GM12878 (cell line): ENCODE results near the gene PADI1. TPM values are rescaled to one million over a fixed set of nuclear protein-coding genes. Genes with fewer than 3 reads are reported as not detected.

Source experiments
- ATAC-seq: fragments of 200-7000 bp; cut with Tn5 transposase; 3 replicates; pipeline ENCODE4 v1.9.1; 2020; ENCODE audit warnings: mild to moderate bottlenecking, moderate library complexity
- BruUV-seq: library from RNA; stranded (reverse); fragments of 400-500 nt; replicated peaks from 2 replicates; lab custom pipeline; 2021; lab: Mats Ljungman, UMichigan
- CTCF ChIA-PET: fragments of 300-600 bp; sonication (Branson Sonifier 250); formaldehyde crosslinking; extraction: SDS; loops from one replicate; lab custom pipeline; 2021; ENCODE audit warnings: inconsistent platforms; lab: Yijun Ruan, JAX
- POLR2A ChIA-PET: fragments of 350-600 bp; formaldehyde crosslinking; extraction: SDS; loops from one replicate; lab custom pipeline; 2021; ENCODE audit warnings: inconsistent platforms; lab: Charles Lee
- RAD21 ChIA-PET: fragments of 300-600 bp; sonication (Branson Sonifier 250); formaldehyde crosslinking; loops from one replicate; lab custom pipeline; 2023; ENCODE audit warnings: antibody characterized with exemption; ENCODE audit not compliant: unreplicated experiment; lab: Charles Lee
- SMC1A ChIA-PET: fragments of 300-600 bp; sonication (Branson Sonifier 250); formaldehyde crosslinking; loops from one replicate; lab custom pipeline; 2023; ENCODE audit not compliant: unreplicated experiment, uncharacterized antibody; lab: Charles Lee
- DNase-seq: peaks from one replicate; pipeline ENCODE4 v3.0.0-alpha.2; 2011; ENCODE audit warnings: low read depth, low spot score
- FAIRE-seq: peaks from 3 replicates; lab custom pipeline; 2011; peaks lifted over from hg19 to GRCh38; lab: Jason Lieb, UNC
- H2AFZ ChIP-seq: 2 replicates; pipeline ENCODE4 v1.6.0; 2011; ENCODE audit warnings: low read depth, low read length, control low read depth; ENCODE audit not compliant: control insufficient read depth
- H3K27ac ChIP-seq: 2 replicates; pipeline ENCODE4 v1.5.1; 2011; ENCODE audit warnings: control low read depth; ENCODE audit not compliant: control insufficient read depth, insufficient read depth
- H3K27me3 ChIP-seq, 2 experiments: replicated peaks in 1 of 2; 2 replicates each; pipeline versions ENCODE4 v1.6.0 to v1.6.1; 2011; ENCODE audit warnings: low read length in 1 of 2; ENCODE audit not compliant: control insufficient read depth in 2 of 2, insufficient read depth in 2 of 2
- H3K36me3 ChIP-seq, 2 experiments: 2 replicates each; pipeline ENCODE4 v1.5.1; 2011; ENCODE audit warnings: low read length in 1 of 2; ENCODE audit not compliant: control insufficient read depth in 2 of 2, insufficient read depth in 2 of 2
- H3K4me1 ChIP-seq: 2 replicates; pipeline ENCODE4 v1.6.1; 2011; ENCODE audit warnings: mild to moderate bottlenecking, low read length, moderate library complexity, mixed read lengths; ENCODE audit not compliant: control insufficient read depth, insufficient read depth
- H3K4me2 ChIP-seq: 2 replicates; pipeline ENCODE4 v1.6.0; 2011; ENCODE audit warnings: control low read depth; ENCODE audit not compliant: control insufficient read depth, insufficient read depth
- H3K4me3 ChIP-seq: fragments of 200-600 bp; sonication (generic); 2 replicates; pipeline ENCODE4 v1.5.1; 2016
- H3K79me2 ChIP-seq: 2 replicates; pipeline ENCODE4 v1.6.0; 2011; ENCODE audit warnings: low read length; ENCODE audit not compliant: control insufficient read depth, insufficient read depth
- H3K9ac ChIP-seq: 2 replicates; pipeline ENCODE4 v1.8.0; 2011; ENCODE audit warnings: low read length, control low read depth, mixed read lengths; ENCODE audit not compliant: control insufficient read depth, insufficient read depth
- H3K9me3 ChIP-seq: replicated peaks from 3 replicates; pipeline ENCODE4 v1.5.1; 2011; ENCODE audit warnings: mild to moderate bottlenecking, low read length; ENCODE audit not compliant: control insufficient read depth, insufficient read depth
- H4K20me1 ChIP-seq: 2 replicates; pipeline ENCODE4 v1.6.0; 2011; ENCODE audit not compliant: control insufficient read depth, insufficient read depth
- CHD2 ChIP-seq: IDR thresholded peaks from 2 replicates; pipeline ENCODE4 v1.6.1; 2011; ENCODE audit warnings: low read depth, low read length, improper control_type of control experiment, borderline replicate concordance
- FOXM1 ChIP-seq: IDR thresholded peaks from 2 replicates; pipeline ENCODE4 v1.6.1; 2012; ENCODE audit warnings: low read depth, mild to moderate bottlenecking, inconsistent platforms, low read length, moderate library complexity
- HDGF ChIP-seq: fragments of 450-650 bp; IDR thresholded peaks from 2 replicates; pipeline ENCODE4 v1.6.1; 2016; ENCODE audit warnings: antibody characterized with exemption
- IKZF2 ChIP-seq, 2 experiments: fragments of 450-650 bp; IDR thresholded peaks; 2 replicates each; pipeline ENCODE4 v1.6.1; 2017; ENCODE audit warnings: mild to moderate bottlenecking in 2 of 2, moderate library complexity in 2 of 2
- IRF4 ChIP-seq: IDR thresholded peaks from 2 replicates; pipeline ENCODE4 v1.6.1; 2011; ENCODE audit warnings: low read depth, low read length
- KAT2A ChIP-seq: conservative IDR thresholded peaks from 2 replicates; pipeline ENCODE4 v1.6.1; 2011; ENCODE audit warnings: low read depth, low read length; ENCODE audit not compliant: control insufficient read depth
- MYC ChIP-seq: IDR thresholded peaks from 2 replicates; pipeline ENCODE4 v1.6.1; 2011; ENCODE audit warnings: mild to moderate bottlenecking, low read length, moderate library complexity, inconsistent platforms; ENCODE audit not compliant: insufficient read depth, insufficient replicate concordance, insufficient read length, severe bottlenecking
- NBN ChIP-seq: fragments of 450-650 bp; IDR thresholded peaks from 2 replicates; pipeline ENCODE4 v1.6.1; 2016
- RUNX3 ChIP-seq: IDR thresholded peaks from 2 replicates; pipeline ENCODE4 v1.6.1; 2012; ENCODE audit warnings: low read length, inconsistent platforms
- SUPT20H ChIP-seq: IDR thresholded peaks from 2 replicates; pipeline ENCODE4 v1.6.1; 2011; ENCODE audit warnings: low read depth, mild to moderate bottlenecking, low read length, moderate library complexity, borderline replicate concordance; ENCODE audit not compliant: control insufficient read depth
- ZNF274 ChIP-seq: IDR thresholded peaks from one replicate; pipeline ENCODE4 v1.8.0; 2011; ENCODE audit not compliant: insufficient read length, insufficient read depth
- WGBS: methylation state at CpG from one replicate; pipeline ENCODE4 v1.1.6; 2016; ENCODE audit warnings: low lambda C conversion rate; ENCODE audit not compliant: insufficient replicate concordance, insufficient coverage; ENCODE audit errors: missing lambda C conversion rate; 5-methylcytosine and 5-hydroxymethylcytosine counted together
- in situ Hi-C: fragments of 300-500 bp; cut with MboI; formaldehyde crosslinking; loops from 9 replicates; pipeline ENCODE4 v1.14.3; 2018; ENCODE audit warnings: mixed read lengths
- intact Hi-C: fragments of 100-400 bp; cut with micrococcal nuclease; formaldehyde crosslinking; loops from one replicate; pipeline ENCODE4 v1.14.2; 2022; ENCODE audit not compliant: unreplicated experiment
- polyA plus RNA-seq, 11 experiments: library from polyadenylated mRNA; depleted of rRNA in 4 of 11; unstranded in 6 of 11; stranded (reverse) in 5 of 11; fragments of >200 nt; fragmentation: Nextera tagmentation in 4 of 11; fragmentation: Illumina TruSeq in 1 of 11; extraction: Ambion mirVana in 4 of 11; extraction: Trizol in 1 of 11; gene quantifications; 1 replicate in 1 of 11; 2 replicates in 10 of 11; pipeline versions ENCODE4 v1.2.1 to v1.2.3, GENCODE V29; 2011 to 2016; ENCODE audit warnings: inconsistent platforms in 2 of 11, missing spikeins in 2 of 11, low read depth in 1 of 11
- total RNA-seq, 4 experiments: library from RNA; depleted of rRNA in 3 of 4; stranded (reverse); fragments of >200 nt in 3 of 4; fragmentation: Illumina TruSeq in 1 of 4; extraction: Trizol in 1 of 4; gene quantifications; 2 replicates each; pipeline versions ENCODE4 v1.2.1 to v1.2.3, GENCODE V29; 2013 to 2021
- TF ChIP-seq, protein P1 (sequence below): fragments of 450-650 bp; IDR thresholded peaks from 2 replicates; pipeline ENCODE4 v1.6.1; 2014; ENCODE audit warnings: mild to moderate bottlenecking
- TF ChIP-seq, protein P2 (sequence below): fragments of 450-650 bp; IDR thresholded peaks from 2 replicates; pipeline ENCODE4 v1.6.1; 2017; ENCODE audit warnings: mild to moderate bottlenecking, moderate library complexity
- TF ChIP-seq, protein P3 (sequence below): fragments of 450-650 bp; IDR thresholded peaks from 2 replicates; pipeline ENCODE4 v1.6.1; 2017; ENCODE audit warnings: mild to moderate bottlenecking

Gene PADI1
- total and polyA plus RNA-seq, 10 of the 15 experiments (the other 5 are each of a cell fraction or from before 2014, with no cell fraction given), result 0.05 TPM; not detected in 9

DNA sequence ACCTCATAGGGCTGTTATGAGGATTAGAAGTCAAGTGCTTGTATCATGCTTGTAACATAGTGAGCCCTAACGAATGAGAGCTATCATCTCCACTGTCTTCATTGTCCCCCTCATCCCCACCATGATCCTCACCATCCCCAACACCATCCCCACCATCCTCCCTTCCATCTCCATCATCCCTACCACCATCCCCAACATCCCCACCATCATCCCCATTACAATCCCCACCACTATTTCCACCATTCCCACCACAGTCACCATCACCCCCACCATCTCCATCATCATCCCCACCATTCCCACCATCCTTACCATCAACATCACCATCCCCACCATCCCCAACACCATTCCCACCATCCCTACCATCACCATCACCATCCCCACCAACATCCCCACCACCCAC lies 39.1 kb upstream of the PADI1 start:
- no TSS peak for BruUV-seq
- H3K4me3 ChIP-seq, result no peak overlapping the region
- ChIA-PET SMC1A (interaction anchor here (0.6 kb wide), 1 partner anchor 13 kb away, joined by 3 read pairs; no protein-coding TSS in a partner anchor), POLR2A (no interaction called here)
- no peak for ATAC-seq
- H3K4me1 ChIP-seq, result no peaks in the 10 kb centered on the region
- FAIRE-seq, result no peak
- no peak for TF ChIP-seq KAT2A
- TF ChIP-seq IRF4, result no peak
- no peak for TF ChIP-seq HDGF
- TF ChIP-seq FOXM1, result no peak
- TF ChIP-seq IKZF2 (IDR thresholded peaks at IDR 0.05), result no peak
- TF ChIP-seq, protein P1, sequence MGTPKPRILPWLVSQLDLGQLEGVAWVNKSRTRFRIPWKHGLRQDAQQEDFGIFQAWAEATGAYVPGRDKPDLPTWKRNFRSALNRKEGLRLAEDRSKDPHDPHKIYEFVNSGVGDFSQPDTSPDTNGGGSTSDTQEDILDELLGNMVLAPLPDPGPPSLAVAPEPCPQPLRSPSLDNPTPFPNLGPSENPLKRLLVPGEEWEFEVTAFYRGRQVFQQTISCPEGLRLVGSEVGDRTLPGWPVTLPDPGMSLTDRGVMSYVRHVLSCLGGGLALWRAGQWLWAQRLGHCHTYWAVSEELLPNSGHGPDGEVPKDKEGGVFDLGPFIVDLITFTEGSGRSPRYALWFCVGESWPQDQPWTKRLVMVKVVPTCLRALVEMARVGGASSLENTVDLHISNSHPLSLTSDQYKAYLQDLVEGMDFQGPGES, result no peak
- no peak for TF ChIP-seq NBN
- no peak for TF ChIP-seq CHD2
- no peak for TF ChIP-seq SUPT20H
- TF ChIP-seq RUNX3, result no peak
- TF ChIP-seq, protein P2, sequence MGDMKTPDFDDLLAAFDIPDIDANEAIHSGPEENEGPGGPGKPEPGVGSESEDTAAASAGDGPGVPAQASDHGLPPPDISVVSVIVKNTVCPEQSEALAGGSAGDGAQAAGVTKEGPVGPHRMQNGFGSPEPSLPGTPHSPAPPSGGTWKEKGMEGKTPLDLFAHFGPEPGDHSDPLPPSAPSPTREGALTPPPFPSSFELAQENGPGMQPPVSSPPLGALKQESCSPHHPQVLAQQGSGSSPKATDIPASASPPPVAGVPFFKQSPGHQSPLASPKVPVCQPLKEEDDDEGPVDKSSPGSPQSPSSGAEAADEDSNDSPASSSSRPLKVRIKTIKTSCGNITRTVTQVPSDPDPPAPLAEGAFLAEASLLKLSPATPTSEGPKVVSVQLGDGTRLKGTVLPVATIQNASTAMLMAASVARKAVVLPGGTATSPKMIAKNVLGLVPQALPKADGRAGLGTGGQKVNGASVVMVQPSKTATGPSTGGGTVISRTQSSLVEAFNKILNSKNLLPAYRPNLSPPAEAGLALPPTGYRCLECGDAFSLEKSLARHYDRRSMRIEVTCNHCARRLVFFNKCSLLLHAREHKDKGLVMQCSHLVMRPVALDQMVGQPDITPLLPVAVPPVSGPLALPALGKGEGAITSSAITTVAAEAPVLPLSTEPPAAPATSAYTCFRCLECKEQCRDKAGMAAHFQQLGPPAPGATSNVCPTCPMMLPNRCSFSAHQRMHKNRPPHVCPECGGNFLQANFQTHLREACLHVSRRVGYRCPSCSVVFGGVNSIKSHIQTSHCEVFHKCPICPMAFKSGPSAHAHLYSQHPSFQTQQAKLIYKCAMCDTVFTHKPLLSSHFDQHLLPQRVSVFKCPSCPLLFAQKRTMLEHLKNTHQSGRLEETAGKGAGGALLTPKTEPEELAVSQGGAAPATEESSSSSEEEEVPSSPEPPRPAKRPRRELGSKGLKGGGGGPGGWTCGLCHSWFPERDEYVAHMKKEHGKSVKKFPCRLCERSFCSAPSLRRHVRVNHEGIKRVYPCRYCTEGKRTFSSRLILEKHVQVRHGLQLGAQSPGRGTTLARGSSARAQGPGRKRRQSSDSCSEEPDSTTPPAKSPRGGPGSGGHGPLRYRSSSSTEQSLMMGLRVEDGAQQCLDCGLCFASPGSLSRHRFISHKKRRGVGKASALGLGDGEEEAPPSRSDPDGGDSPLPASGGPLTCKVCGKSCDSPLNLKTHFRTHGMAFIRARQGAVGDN, result no peak
- TF ChIP-seq, protein P3, sequence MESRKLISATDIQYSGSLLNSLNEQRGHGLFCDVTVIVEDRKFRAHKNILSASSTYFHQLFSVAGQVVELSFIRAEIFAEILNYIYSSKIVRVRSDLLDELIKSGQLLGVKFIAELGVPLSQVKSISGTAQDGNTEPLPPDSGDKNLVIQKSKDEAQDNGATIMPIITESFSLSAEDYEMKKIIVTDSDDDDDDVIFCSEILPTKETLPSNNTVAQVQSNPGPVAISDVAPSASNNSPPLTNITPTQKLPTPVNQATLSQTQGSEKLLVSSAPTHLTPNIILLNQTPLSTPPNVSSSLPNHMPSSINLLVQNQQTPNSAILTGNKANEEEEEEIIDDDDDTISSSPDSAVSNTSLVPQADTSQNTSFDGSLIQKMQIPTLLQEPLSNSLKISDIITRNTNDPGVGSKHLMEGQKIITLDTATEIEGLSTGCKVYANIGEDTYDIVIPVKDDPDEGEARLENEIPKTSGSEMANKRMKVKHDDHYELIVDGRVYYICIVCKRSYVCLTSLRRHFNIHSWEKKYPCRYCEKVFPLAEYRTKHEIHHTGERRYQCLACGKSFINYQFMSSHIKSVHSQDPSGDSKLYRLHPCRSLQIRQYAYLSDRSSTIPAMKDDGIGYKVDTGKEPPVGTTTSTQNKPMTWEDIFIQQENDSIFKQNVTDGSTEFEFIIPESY, result no peak
- no peak for TF ChIP-seq MYC
- TF ChIP-seq ZNF274, result no peak
- TF ChIP-seq, all 136 proteins: peak for 0
- no peak for DNase-seq
- WGBS, result 0% methylated on average over 1 of the region's 1 CpG
- Histone ChIP-seq H3K9me3 (no peaks in the 10 kb centered on the region), H3K9ac (no peak overlapping the region), H3K79me2 (no peaks in the 10 kb centered on the region), H3K36me3 (no peaks in the 10 kb centered on the region), H3K27ac (no peak overlapping the region), H4K20me1 (no peaks in the 10 kb centered on the region), H2AFZ (no peak overlapping the region), H3K27me3 (no peaks in the 10 kb centered on the region), H3K4me2 (no peak overlapping the region)
- RAD21 ChIA-PET, result no interaction called here
- CTCF ChIA-PET, result no interaction called here
- in situ Hi-C loops (no loop called here), intact Hi-C loops (no loop called here)
